CD4-positive, alpha-beta T cell treated with Interleukin-21 for 1 hour (primary cell): ENCODE data around the gene MKI67.

Experiments used
- DNase-seq: peaks from one replicate; pipeline ENCODE4 v3.0.0-alpha.2; 2020

MKI67 gene

DNA sequence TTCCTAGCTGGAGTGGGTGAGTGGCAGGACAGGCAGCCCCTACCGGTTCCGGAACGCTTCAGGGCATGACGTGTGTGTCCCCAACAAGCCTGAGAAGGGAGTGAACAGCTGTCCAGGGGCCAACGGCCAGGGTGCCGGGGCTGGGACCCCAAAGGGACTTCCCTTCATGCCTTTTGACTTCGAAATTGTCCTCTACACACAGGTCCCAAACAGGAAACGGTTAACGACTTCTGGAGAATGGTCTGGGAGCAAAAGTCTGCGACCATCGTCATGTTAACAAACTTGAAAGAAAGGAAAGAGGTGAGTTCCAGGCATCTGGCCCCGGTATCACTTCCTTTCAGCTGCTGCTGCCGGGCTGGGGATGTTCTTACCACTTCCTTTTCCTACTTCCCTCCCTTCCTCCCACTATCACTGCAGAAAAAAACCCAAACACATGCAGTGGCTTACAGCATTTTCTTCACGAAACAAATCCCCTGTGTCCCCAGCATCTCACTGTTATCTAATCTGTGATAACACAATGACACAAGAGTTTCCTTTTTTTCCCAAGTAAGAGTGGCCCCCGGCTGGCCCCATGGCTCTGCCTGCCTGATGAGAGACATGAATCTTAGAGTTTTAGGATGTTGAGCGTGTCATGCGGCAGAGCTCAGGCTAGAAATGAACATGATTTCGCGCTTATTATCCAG, 63.2 kb downstream of the MKI67 start:
- peak; percentile 77 for DNase-seq

DNA sequence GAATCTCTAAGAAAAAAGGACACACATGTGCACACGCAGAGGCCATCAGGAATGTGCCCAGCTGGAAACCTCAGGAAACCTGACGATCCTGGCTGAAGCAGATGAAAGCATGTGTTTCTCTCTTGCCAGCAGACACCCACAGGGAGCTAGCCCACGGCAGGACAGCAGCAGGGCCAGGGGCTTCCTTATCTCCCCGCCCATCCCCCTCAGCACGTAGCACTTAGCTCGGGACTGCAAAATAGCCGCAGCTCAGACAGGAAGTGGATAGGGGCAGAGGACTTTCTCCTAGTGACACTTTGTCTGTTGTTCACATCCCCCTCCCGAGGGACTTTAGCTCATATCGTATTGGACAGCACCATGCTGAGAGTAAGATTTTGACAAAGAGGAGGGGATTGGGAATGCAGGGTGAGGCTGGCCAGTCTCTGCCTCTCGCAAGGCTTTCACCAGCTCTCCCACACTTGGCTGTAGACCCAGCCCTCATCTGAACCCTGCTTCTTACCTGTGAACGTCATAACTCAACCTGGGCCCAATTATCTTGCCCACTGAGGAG, 63.8 kb downstream of the MKI67 start:
- DNase-seq = peak; percentile 32

DNA sequence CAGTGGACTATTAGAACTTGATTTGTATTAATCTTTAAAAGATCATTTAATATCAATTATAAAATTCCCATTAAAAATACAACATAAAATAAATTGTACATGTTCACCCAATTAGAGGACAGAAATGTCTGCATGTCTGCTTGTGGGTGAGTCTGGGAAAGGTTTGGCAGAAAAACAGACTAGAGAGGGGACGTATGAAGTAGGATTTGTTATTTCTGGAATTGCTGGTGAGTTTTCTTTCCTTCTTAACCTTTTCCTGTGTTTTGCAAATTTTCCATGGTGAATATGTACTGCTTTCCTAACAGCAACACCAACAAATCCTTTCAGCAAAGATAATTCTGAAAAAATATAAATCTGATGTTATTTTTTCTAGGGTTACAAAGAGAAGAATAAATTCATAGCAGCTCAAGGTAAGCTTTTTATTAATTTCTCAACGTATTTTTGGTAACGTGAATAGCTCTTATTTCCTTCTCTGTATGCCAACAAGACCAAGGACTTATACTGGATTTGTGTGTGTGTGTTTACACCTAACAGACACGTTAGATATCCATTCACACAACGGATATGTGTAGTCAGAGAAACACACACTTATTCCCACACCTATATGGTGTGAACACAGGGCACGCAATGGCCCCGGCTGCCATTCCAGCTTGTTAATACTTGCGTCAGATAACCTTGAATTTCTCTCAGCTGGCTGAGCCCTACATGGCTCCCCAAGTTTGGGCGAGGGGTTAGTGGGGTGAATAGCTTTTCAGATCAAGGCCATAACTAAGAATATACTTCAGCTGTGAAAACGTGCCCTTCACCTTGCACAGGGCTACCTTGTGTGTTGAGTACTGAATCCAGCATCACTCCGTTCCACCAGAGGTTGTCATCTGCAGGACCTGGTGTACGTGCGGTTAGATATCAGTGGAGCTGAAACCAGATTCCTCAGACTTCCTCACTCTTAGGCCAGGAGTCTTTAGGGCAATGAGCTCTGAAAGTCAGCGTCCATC, 64.6 kb downstream of the MKI67 start:
- DNase-seq = no peak

DNA sequence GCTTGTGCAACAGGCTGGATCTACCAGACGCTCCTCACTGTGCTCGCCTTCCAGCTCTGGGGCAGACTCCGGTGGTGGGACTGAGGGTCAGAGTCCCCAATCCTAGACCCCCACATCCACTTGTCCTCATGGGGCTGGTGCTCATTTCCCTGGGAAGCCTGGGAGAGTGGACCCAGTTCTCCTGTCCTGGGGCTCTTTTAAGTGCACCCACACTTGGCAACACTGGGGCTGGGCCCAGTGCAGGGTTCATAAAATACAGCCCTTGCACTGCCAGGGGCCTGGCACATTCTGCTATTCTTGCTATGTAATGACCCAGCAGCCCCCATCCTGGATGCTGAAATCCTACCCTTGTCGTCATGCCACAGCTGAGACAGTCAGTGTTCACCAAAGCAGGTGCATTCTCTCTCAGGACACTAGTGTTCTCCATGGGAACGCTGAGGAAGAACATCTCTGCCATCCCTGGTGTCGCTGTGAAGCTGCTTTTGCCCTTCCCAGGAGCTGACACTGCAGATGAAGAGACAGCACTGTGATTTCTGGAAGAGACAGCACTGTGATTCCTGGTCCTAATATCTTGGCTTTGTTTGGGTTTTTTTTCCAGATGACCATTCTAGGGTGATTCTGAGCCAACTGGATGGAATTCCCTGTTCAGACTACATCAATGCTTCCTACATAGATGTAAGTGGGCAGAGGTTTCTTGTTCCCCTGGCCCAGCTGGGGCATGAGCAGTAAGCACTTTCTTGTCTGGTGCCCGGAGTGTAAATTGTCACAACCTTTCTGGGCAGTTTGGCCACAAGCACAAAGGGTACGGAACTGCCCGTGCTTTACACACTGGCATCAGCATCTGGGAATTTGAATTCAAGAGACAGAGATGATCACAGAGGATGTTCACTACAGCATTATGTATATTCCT, 65.6 kb downstream of the MKI67 start:
- DNase-seq = no peak

DNA sequence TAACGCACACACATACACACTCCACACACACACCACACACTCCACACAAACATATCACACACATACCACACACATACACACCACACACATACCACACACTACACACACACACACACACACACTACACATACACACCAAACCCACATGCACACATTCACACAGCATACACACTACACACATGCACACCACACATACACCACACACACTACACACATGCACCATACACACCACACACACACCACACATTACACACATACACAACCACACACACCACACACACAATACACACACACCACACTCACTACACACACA, 66.3 kb downstream of the MKI67 start:
- DNase-seq = no peak

DNA sequence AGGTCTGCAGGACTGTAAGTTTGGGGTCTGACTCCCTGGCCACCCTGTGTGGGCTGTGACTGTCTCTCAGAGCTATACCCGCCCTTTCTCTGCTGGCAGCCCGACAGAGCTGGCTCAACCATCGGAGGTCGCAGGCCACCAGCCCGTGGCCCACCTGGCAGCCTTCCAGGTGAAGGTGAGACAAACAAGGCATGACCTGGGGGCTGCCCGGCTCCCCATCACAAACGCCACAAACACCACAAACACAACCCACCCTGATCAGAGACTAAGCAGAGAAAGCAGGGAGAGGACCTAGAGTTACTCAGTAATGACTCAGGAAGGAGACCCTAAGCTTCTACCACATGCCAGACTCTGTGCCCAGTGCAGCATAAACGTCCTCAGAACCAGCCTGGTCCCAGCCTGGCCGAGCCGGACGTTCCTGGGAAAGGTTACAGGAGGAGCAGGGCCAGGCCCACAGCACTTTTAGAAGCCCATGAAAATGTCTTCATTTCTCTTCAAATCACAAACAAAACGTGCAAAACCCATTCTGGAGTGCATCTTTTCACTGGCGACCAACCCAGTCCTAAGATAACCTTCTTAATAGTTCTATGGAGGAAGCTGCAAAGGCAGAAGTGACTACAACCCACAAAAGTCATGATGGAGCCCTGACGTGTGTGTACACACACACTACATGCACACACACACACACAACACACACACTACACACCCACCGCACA, 66.8 kb downstream of the MKI67 start:
- DNase-seq = peak; percentile 25

DNA sequence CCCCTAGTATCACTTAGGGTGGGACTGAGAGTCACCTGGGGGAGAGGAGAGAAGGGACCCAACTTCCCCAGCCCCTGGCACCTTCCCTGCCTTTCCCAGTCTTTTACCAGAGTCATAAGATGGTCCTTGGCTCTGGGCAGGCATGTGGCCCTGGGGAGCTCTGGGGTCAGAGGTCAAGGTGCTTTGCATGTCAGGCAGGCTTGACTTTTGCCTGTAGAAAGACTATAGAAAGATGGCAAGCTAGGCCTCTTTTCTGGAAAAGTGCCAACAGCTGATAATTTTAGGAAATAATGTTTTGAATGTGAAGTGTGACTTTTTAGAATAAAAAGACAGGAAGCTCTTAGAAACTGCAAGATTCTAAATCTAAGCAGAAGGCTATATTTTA, 67.5 kb downstream of the MKI67 start:
- no peak for DNase-seq

DNA sequence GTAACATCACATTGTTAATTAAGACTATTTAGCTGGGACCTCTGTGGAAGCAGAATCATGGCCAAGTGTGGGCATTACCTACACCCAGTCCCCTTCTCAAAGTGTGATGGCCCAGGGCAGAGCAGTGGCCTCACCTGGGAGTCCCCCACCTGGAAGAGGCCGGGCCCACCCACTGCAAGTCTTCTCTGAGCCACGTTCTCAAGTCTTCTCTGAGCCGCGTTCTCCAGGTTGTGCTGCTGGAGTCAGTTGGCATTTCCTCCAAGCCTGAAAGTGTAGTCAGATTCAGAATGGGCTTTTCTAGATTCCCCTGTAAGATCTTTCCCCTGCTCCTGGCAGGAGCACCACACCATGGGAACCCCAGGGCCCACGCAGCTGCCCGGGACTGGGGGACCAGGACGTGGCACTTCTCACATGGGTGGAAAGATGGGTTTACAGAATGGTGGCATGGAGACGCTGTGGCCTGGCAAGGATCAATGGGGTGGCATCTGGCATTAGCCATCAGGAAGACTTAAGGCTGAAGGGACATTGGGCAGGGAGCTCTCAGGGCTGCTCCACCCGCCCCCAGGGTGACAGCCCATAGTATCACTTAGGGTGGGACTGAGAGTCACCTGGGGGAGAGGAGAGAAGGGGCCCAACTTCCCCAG, 68.0 kb downstream of the MKI67 start:
- no peak for DNase-seq

DNA sequence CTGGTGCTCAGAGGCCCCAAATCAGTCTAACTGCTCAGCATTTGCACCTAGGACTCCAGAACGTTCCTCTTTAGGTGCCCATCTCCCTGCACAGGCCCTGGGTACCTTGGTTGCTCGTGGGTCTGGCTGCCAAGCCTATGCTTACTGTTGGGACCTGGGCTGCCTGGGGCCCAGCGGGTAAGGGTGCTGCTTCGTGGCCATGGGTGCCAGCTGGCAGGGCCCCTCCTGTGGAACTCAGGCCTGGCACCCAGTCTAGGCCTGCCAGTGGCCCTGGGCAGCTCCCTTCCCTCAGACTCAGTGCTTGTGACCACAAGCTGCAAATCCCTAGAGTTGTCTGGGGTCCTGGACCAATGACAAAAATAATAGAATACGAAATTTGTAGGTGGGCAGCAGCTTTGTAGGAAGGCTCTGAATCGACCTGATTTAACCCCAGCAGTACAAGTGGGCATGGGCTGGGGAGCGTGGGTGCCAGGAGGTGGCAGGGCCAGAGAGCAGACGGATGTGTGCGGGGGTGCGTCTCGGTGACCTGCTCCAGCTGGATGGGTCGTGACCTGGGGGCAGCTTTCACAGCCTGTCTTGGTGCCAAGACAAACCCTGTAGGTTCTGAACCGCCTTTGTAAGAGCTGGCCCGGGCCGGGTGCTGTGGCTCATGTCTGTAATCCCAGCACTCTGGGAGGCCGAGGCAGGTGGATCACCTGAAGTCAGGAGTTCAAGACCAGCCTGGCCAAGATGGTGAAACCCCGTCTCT, 69.7 kb downstream of the MKI67 start:
- DNase-seq = no peak

DNA sequence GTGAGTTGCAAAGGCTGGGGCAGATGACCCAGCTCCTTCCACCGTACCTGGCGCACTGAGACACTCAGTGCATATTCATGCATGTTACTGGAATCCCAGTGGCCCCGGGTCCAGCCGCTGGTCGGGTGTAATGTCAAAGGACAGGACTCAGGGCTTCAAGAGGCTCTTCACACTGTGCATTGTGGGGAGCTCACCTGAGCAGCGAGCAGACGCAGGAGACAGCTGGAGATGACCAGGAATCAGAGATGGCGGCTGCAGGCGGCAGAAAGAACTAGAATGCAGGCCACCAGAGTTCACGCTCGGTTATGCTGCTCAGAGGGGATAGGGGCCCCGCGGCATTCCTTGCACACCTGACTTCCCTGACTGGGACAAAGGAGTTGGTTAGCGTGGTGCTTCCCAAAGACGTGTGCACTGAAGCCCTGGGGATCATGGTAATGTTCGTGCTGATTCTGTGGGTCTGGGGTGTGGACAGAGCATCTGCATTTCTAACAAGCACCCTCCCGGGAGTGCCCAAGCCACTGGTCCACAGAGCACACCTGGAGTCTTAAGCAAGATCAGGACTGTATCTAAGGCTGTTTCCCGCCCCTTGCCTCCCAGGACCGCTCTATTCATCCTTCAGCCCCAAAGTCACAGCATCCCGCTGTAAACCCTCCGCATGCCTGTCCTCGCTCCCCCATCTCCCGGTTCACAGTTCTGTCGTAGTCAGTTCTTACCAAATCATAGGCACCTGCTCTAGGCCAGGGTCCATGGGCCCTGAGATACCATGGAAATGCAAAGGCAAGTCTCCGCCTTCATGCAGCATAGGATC, 71.0 kb downstream of the MKI67 start:
- DNase-seq = no peak

DNA sequence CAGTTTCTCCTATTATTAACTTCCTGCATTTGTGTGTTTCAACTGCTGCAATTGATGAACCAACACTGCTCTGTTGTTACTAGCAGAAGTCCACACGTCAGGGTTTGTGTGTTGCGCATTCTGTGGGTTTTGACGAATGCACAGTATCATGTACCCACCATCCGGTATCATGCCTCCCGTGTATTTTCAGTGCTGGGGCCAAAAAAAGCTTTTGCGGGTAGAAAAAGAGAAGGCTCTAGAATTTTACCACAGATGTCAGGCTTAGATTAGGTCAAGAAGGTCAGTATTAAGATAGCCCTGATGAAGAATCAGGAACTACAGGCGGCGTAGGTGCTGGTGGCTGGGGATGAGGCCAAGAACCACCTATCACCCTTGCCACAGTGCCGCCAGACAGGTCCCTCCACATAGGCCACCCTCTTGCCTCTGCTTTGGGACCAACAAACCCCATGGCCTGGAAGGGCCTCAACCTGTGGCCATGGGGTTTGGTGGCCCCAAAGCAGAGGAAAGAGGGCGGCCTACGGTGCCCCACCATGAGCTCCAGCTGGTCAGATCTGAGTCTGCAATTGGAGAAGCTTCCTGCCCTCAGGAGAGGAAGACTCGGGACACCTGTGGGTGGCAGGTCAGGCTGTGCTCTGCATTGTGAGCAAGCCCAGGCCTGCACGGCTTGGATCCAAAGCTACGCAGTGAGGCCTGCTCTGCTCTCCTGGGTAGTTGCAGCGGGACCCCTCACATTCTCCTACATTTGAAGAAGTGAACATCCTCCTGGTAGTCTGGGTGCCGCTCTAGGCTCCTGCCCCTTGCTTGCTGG, 71.9 kb downstream of the MKI67 start:
- no peak for DNase-seq

DNA sequence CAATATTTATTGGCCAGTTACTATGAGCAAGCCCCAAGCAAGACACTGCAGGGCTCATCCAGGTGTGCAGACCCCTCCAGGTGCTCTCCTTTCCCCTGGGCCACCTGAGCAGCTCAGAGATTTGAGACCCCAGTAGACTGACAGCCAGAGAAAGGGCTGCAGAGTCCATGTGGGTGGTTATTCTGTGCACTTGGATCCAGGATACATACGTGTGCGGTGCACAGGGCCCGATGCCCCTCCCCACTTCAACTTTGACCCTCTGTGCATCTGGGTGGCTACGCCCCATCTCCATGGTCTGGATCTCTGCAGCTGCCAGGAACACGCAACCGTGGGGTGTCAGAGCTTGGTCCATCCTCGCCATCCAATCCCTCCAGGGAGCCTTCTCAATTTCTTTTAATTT, 72.9 kb downstream of the MKI67 start:
- no peak for DNase-seq

DNA sequence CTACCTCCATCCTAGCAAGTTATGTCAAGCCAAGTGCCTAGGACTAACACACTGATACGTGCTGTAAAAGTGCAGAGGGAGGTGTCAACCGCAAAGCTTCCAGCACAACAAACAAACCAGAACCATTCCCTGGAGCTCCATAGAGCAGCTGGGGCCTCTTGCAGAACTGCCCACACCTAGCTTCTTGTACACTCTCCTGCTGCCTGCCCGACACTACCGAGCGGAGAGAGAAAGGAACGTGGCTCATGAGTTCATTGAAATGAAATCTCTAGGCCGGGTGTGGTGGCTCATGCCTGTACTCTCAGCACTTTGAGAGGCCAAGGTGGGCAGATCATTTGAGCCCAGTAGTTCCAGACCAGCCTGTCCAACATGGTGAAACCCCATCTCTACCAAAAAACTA, 73.5 kb downstream of the MKI67 start:
- no peak for DNase-seq

DNA sequence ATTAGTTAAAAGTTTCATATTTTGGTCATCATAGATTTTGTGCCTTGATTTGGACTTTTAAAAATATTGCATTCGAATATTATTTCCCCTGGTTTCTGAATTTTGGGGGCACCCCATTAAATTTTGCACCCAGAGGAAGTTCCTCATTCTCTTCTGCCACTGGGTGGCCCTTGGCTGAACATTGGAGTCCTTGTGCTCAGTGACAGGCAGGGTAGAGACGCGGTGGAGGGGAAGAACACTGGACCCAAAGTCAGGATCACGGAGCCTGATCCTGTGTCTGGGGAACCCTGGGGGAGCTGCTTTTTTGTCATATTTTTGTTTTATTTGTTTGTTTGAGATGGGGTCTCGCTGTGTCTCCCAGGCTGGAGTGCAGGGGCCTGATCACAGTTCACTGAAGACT, 74.7 kb downstream of the MKI67 start:
- no peak for DNase-seq

DNA sequence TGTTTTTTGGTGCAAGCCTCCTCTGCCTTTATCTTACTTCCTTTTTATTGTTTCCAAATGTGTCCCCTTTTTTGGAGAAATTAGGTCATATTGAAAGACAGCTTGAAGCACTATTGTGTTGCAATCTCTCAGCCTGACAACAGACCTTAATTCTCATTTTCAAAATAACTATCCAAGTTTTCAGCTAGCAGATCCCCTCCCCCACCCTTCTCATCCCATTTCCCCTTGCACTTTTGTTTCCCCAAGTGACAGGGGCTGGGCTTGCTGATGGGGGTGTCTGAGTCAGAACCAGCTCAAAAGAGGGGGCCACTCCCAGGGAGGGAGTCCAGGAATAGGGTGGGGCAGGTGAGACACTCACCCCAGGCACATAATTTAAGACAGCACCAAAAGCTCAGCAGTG, 75.3 kb downstream of the MKI67 start:
- peak; percentile 21 for DNase-seq

DNA sequence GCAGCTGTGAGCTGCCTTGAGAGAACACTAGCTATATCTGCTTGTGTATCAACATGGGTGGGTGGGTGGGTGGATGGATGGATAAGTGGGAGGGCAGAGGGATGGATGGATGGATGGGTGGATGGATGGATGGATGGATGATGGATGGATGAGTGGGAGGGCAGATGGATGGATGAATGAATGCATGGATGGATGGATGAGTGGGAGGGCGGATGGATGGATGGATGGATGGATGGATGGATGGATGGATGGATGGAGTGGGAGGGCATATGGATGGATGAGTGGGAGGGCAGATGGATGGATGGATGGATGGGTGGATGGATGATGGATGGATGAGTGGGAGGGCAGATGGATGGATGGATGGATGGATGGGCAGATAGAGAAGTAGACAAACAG, 76.1 kb downstream of the MKI67 start:
- no peak for DNase-seq

DNA sequence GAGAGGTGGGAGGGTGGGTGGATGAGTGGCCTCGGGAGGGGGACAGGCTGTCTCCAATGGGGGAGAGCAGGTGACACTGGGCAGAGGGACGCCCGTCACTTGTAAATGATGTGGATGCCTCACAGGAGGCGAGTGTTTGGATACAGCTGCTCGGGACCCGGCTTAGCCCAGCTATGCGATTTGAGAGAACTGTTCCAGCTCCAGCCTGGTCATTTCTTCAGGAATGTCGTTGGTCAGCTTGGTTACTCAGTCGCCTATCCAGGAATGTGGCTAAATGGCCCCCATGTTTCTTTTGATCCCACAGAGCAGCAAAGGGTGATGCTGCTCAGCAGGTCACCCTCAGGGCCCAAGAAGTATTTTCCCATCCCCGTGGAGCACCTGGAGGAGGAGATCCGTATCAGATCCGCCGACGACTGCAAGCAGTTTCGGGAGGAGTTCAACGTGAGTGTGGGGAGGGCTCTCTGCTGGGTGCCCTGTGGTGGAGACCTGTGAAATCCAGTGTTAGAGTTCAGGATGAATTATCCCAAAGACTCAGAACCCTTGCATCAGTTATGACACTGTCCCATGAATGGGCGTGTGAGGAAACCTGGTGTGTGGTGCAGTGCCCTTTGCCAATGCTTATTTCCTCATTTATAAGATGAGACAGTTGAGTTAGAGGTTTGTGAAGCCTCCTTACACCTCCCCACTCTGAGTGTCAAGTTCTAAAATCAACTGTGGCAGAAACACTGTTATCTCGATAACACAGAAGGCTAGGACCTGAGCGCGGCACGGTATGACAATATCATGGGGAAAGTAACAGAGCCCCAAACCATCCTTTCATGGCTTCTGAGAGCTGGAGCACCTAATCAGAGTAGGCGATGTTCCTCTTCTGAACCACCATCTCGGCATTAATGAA, 76.8 kb downstream of the MKI67 start:
- DNase-seq = no peak

DNA sequence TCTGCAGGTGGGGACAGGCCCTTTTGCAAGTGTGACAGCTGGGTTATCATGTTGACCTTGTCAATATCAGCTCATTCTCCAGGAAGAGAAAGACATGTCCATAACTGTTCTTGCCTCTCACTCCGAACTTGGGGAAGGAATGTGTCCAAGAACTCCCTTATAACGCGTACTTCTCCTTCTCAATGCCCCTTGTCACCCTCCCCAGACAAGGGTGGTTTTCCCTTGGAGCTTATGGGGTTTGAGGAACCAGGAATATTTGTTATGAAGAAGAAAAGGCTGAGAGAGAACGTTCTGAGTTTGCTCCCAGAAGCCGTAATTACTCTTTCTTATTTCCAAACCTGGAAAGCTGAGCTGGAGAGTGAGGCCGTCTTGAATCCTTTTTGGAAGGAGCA, 77.4 kb downstream of the MKI67 start:
- no peak for DNase-seq
